ENCODE data around the gene SLC6A3.

Gene SLC6A3

GRCh38 chr5:1410156-1411014, 34.9 kb downstream of the SLC6A3 start:
- DNase-seq (ENCODE audit: insufficient read length, low spot score) (no peak), FAIRE-seq (no peak)

DNA sequence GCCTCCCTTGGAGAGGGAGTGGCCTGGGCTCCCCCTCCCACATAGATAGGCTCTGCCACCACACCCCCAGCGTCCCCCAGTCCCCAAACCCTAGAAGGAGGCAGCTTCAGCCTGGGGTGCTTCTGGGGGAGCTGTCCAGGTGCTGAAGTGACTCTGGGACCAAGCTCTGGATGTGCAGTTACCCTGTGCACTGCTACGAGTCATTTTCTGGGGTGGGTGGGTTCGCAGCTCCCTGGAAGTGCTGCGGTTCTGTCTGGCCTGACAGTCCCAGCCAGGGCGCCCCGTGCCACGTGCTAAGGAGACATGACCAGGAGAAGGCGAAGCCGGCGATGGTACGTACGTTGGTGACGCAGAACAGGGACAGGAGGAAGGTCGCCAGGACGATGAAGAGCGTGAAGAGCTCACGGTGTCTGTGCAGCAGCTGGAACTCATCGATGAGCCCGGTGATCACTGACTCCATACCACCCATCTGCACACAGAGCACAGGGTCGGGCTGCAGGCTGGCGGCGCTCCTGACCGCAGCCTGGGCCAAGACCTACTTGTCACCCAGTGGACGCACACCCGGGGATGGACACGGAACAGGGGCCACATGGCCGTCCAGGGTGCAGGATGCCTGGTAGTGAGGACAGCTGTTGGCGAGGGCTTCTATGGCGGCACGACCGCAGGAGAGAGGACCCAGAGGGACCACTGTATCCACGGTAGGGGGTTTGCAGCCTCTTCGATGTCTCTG, 35.7 kb downstream of the SLC6A3 start:
- DNase-seq (ENCODE audit: insufficient read length, low spot score), result no peak

GRCh38 chr5:1406681-1407640, 38.3 kb downstream of the SLC6A3 start:
- DNase-seq (ENCODE audit: insufficient read length, low spot score) (no peak), FAIRE-seq (no peak)

More for the DNA sequence above, 35.7 kb downstream of the SLC6A3 start:
- no peak for FAIRE-seq

DNA sequence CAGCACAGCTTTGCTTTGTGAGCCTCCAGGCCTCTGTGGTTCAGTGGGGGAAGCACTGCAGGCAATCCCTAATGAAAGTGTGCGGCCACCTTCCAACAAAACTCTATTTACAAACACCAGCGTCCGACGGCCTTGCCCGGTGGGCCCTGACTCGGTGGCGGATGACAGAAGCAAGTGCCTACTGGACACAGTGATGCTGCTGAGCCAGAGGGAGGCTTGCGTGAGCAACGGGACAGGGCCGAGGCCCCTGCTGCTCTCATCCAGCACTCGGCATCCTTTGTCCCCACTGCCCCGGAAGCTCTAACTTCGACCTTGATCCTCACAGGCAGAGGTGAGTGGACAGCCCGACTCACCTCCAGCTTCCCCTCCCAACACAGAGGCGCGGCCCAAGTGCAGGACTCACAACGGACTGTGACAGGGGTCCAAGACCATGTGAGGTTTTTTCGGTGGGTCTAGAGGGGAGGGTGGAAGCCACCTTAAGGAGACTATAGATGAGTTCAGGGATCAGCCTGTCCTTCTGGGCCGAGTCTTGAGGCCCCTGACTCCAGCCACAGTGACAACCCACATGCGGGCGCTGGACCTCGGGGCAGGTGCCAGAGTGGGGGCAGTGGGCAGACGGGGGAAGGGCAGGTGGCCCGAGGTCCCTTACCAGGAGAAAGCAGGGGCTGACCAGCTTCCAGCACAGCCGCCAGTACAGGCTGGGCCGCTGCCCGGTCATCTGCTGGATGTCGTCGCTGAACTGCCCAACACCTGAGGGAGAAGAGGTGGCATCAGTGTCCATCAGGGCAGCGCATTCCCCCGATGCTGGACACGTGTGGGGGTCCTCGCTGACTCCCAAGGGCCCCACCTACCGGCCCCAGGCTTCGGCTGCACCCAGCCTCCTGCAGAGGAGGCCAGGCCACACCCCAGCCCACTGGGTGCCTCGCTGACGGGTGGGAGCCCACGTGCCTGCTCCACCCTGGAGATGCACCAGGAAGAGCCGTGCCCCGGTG, 39.4 kb downstream of the SLC6A3 start:
- DNase-seq (ENCODE audit: insufficient read length, low spot score) (no peak), FAIRE-seq (no peak)

DNA sequence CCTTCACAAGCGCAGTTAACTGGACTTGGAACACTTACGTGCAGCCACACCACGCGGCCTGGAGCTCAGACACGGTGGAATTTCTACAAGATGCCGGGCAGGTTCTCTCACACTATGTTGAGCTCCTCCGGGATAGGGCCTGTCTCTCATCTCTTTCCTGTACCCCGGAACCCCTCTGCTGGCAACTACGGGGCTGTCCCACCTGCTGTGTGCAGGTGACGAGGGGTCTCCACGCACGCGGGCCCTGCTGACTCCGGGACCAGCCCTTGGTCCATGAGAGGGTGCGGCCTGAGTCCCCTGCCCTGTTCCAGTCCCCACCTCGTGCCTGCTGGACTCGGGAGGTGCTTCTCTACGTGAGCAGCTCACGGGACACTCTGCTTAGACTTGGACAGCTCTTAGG, 40.1 kb downstream of the SLC6A3 start:
- FAIRE-seq, result no peak
- DNase-seq (ENCODE audit: insufficient read length, low spot score), result no peak

DNA sequence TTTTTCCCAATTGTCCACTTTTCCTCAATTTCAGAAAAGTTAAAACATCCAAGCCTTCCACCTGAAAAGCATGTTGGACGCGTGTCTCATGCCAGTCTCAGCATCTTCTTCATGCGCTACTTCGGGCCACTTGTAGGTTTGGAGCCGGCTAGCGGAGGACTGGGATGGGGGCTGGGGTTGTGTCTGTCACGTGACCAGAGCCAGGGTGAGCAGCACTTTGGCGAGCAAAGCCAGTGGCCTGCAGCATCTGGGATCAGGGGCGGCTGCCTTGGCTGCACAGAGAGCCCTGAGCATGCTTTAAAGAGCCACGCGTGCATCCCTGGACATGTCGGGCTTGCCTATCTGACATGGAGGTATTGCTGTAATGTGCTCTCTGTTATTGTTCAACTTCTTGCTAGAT, 41.2 kb downstream of the SLC6A3 start:
- no peak for FAIRE-seq
- no peak for DNase-seq (ENCODE audit: insufficient read length, low spot score)

- DNase-seq (ENCODE audit: insufficient read length, low spot score) (no peak), FAIRE-seq (no peak)
Measured at GRCh38 chr5:1402611-1403255, 42.5 kb downstream of the SLC6A3 start.

DNA sequence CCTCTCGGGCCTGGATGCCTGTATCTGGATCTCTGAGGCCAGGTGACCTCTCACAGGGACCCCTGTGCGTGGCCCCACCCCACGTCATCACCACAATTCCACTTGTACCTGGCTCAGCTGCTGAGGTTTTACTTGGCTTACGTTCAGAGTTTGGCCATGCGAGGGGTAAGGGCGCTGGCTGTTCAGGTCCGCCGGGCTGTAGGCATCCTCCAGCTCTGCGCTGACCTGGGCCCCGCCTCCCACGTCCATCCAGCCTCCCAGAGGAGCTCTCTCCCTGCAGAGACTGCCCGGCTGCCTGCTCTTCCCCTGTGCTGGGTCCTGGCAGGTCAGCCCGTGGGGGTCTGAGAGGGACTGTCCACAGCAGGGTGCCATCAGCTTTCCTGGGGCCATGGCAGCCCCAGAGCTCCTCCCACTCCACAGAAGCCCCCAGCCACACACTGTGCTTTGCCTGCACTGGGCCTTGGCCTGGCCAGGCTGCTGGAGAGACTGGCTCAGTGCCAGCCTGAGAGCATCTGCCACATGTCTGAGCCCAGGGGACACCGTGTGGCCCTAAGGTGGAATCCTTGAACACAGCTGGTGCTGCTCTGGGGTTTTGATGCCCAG, 43.6 kb downstream of the SLC6A3 start:
- DNase-seq (ENCODE audit: insufficient read length, low spot score), result no peak
- no peak for FAIRE-seq

GRCh38 chr5:1400936-1401335, 44.3 kb downstream of the SLC6A3 start:
- FAIRE-seq (no peak), DNase-seq (ENCODE audit: insufficient read length, low spot score) (no peak)

DNA sequence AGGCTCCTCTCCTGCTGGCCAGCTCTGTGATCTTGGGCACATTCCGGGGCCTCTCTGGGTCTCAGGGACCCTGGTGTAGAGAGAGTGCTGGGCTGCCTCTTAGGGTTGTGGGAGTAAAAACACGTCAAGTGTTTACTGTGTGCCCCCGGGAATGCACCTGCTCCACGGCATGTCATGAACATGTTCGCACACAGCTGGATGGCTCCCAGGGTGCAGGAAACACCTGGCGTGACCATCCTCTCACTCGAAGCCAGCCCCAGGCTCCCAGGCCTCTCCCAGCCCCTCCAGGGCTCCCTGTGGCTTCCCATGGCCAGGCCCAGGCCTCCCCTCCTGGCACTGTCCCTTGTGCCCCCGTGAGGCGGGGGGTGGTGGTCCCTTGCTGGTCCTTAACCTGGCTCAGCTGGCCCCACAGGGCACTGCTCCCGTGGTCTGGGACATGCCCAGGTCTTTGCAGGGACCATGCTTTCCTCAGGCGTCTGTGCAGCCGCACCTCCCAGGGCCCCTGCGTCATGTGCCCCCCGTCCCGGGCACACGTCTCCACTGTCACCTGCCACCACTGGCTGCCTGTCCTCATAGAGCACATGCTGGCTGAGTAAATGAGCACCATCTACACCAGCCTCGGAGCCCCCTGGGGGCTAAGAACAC, 44.9 kb downstream of the SLC6A3 start:
- DNase-seq (ENCODE audit: insufficient read length, low spot score) (no peak), FAIRE-seq (no peak)

DNA sequence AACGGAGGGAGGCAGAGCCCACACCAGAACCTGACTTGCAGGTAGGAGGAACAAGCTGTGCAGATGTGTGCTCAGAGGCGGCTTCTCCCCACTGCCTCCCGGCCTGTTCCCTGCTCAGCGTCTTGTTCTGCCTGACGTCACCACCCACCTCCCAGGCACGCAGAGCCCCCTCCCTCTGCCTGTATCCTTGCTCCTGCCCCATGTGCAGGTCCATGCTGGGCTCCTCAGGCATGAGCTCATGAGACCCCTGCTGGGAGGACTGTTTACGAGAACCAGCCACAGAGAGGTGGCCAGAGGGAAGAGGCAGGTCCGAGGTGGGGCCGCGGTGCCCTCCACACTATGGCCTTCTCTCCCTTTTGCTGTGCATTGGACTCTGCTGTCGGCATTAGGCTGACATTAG, 45.5 kb downstream of the SLC6A3 start:
- FAIRE-seq (no peak), DNase-seq (ENCODE audit: insufficient read length, low spot score) (no peak)

GRCh38 chr5:1396293-1396816, 48.9 kb downstream of the SLC6A3 start:
- FAIRE-seq, result no peak
- DNase-seq (ENCODE audit: insufficient read length, low spot score), result no peak

DNA sequence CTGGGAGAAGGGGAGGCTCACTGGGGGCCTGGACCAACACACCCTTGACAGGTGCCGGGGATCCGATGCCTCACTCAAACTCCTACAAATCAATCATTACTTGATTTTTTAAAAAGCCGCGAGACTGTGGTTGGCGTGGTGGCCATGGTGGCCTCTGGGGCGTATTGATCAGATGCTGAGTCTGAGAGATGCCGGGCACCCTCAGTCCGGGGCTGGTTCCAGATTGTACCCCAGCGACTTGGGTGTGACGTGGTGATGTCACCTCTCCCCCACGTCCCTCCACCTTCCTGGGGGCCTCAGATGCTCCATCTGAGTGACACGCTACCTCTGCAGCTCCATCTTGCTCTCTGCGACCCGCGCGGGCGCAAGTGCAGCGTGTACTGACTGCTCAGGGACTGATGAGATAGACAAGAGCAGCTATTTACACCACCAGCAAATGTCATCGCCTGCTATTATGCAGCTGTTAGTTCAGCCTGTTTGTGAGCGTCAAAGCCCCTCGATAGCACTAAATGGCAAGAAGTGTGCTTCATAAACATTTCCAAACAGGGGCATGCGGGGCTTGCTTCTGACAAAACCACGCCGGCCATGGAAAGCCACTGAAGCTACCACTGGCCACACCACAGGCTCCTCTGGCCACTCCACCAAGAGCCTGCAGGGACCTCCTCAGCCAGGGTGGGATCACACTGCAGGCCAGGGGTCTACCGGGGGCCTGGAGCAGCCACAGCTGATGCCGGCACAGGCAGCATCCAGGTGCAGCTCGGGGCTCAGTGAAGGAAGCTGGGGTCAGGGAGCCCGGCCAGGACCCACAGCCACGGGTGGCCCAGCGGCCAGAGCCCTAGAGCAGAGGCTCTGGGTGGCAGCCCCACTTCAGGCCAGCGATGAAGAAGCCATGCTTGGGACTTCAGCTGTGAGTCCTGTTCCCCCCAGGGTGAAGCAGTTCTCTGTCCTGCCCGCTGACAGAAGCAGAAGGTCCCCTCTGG, 50.1 kb downstream of the SLC6A3 start:
- FAIRE-seq, result no peak

GRCh38 chr5:1393571-1394501, 51.4 kb downstream of the SLC6A3 start:
- FAIRE-seq (no peak), DNase-seq (ENCODE audit: insufficient read length, low spot score) (no peak)

More for the DNA sequence above, 50.1 kb downstream of the SLC6A3 start:
- DNase-seq (ENCODE audit: insufficient read length, low spot score), result no peak

DNA sequence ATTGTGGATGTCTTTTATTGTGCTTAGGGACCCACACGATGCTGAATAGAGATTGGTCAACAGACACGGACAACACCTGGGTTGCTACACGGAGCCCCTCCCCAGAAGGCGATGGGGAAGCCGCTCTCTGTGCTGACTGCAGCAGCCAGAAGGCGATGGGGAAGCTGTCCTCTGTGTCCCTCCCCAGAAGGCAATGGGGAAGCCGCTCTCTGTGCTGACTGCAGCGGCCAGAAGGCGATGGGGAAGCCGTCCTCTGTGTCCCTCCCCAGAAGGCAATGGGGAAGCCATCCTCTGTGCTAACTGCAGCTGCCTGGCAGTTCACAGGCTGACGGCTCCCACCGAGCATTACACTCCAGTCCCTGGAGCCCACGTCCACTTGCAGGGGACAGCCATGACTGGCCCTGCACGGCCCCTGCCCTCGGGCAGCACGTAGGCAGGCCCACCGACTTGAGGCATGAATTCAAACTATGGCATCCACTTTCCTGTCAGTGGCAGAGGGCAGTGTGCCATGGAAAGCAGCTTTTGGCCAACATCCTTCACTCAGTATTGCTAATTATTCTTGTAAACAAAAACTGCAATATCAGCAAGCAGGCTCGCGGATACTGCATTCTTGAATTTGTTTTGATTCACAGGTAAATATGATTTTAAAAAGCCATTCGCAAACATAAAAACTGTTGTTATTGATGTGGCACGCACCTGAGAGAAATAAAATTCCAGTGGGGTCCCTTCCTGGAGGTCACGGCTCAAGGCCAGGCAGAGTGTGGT, 52.3 kb downstream of the SLC6A3 start:
- DNase-seq (ENCODE audit: insufficient read length, low spot score), result no peak
- FAIRE-seq, result no peak

Data from GM19239 (cell line).